GM19397 (cell line): ENCODE measurements around the gene FOLR2.
"Not testable (repeated sequence)": the region's sequence is repeated elsewhere in the genome, so short reads cannot be mapped to it uniquely, and the experiment has no call there.

Source experiments
- ATAC-seq: cut with Tn5 transposase; IDR thresholded peaks from one replicate; pipeline ENCODE4 v1.9.1; 2021; ENCODE audit warnings: mild to moderate bottlenecking, moderate library complexity; ENCODE audit not compliant: unreplicated experiment

FOLR2 gene

DNA sequence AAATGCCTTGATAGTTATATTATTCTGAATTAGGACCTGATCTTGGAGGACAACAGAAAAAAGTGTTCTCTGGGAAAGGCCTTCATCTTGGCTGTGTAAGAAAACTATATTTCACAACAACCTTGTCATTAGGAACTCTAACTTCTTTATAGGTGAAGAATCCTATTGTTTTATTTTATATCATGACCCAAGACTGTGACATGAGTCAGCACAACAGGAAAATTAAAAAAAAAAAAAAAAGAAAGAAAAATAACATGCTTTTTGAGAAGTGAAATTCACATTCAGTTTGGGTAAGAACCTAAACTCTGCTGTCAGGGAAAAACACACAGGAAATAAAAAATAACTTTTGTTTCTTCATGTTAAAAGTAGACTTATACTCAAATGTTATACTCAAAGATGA is 11.7 kb upstream of the FOLR2 start:
- ATAC-seq: no peak

DNA sequence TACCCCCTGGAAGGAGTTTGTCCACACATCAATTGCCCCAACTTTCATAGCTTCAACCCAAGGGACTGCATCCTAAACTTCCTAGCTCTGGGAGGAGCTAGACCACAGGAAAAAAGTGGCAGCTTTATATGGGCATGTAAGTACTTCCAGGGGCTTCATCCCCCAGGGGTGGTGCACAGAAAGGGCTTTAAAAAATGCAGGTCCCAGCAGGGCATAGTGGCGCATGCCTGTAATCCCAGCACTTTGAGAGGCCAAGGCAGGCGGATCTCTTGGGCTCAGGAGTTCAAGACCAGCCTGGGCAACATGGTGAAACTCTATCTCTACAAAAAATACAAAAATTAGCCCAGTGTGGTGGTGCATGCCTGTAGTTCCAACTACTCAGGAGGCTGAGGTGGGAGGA is 9.8 kb upstream of the FOLR2 start:
- ATAC-seq: not testable (repeated sequence)

DNA sequence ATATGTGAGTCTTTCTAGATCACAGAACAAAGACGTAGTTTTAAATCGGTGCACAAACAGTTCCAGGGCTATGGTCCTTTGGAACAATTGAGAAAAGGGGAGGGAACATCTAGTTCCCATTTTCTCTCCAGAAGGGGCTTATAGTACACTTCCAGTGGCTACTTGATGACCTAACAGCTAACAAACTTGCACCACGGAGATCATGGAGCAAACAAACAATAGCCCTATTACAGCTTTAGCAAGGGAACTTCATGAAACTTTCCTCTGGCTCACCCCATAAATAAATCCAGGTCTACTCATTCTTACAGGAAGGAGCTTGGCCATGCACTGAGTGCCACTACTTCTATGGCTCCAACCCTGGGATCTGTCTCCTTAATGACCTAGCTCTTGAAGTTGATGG is 8.3 kb upstream of the FOLR2 start:
- no peak for ATAC-seq

DNA sequence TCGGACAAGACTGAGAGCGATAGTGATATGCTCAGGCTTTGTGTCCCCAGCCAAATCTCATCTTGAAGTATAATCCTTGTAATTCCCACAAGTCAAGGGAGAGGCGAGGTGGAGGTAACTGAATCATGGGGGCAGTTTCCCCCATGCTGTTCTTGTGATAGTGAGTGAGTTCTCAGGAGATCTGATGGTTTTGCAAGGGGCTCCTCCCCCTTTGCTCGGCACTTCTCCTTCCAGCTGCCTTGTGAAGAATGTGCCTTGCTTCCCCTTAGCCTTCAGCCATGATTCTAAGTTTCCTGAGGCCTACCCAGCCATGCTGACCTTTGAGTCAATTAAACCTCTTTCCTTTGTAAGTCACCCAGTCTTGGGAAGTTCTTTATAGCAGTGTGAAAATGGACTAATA is 7.5 kb upstream of the FOLR2 start:
- no peak for ATAC-seq

DNA sequence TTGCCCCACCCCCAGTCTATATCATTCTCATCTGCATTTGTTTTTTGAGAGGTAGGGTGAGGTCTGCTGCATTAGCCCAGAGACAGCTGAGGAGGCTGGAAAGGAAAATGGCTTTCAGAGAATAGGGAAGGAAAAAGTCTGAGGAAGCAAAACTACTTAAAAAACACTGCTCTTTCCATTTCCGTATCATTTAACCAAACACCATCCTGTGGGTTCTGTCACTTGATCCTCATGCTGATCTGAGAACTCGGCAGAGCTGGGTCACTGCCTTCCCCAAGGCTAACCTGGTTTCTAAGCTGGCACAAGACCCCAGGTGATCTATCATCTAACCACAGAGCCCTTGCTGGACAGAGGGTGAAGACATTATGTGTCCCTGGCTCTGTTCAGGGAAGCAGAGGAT is 1.2 kb downstream of the FOLR2 start:
- ATAC-seq: no peak

DNA sequence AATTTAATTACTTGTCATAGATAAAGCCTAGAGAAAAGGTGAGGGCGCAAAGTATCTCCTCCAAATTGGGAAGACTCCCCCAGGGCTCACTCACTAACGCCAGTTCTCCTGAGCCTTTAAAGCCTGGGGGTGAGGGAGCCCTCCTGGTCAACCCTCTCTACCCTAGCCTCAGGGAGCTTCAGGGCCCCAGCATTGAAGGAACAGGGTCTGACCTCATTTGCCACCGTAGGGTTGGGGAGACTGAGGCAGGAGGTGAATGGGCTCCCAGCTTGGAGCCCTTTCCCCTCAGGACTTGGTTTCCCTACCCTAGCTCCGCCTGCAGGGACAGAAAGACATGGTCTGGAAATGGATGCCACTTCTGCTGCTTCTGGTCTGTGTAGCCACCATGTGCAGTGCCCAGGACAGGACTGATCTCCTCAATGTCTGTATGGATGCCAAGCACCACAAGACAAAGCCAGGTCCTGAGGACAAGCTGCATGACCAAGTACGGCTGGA is 1.7 kb downstream of the FOLR2 start:
- no peak for ATAC-seq

DNA sequence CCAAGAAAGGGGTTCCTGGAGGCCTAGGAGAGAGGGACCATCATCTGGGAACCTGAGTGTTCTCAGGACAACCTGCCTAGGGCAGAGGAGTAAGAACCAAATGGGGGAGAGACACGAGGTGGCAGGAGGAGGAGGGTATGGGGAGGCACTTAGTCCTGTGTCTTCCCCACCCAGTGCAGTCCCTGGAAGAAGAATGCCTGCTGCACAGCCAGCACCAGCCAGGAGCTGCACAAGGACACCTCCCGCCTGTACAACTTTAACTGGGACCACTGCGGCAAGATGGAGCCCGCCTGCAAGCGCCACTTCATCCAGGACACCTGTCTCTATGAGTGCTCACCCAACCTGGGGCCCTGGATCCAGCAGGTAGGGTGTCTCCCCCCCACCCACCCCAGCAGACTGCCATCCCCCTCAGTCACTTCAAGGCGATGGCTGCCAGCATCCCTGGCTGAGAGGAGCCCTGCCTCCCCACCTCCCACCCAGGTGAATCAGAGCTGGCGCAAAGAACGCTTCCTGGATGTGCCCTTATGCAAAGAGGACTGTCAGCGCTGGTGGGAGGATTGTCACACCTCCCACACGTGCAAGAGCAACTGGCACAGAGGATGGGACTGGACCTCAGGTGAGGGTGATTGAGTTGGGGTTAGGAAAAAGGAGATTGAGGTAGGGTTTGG is 4.2 kb downstream of the FOLR2 start:
- ATAC-seq: no peak

DNA sequence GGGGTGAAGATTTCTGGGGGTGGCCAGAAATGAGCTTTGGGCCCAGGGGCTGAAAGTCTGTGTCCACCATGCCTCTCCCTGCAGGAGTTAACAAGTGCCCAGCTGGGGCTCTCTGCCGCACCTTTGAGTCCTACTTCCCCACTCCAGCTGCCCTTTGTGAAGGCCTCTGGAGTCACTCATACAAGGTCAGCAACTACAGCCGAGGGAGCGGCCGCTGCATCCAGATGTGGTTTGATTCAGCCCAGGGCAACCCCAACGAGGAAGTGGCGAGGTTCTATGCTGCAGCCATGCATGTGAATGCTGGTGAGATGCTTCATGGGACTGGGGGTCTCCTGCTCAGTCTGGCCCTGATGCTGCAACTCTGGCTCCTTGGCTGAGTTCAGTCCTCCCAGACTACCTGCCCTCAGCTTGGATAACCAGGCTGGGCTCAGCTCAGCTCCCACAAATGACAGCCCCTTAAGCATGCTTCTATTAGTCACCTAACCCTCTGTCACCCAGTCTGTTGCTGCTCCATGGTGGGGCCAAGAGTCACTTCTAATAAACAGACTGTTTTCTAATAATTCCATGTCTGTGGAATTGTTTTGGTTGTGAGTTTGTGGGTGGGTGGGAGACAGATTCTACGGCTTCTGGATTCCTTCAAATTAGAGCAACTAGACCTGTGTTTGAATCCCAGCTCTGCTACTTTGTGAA is 4.9 kb downstream of the FOLR2 start:
- no peak for ATAC-seq

DNA sequence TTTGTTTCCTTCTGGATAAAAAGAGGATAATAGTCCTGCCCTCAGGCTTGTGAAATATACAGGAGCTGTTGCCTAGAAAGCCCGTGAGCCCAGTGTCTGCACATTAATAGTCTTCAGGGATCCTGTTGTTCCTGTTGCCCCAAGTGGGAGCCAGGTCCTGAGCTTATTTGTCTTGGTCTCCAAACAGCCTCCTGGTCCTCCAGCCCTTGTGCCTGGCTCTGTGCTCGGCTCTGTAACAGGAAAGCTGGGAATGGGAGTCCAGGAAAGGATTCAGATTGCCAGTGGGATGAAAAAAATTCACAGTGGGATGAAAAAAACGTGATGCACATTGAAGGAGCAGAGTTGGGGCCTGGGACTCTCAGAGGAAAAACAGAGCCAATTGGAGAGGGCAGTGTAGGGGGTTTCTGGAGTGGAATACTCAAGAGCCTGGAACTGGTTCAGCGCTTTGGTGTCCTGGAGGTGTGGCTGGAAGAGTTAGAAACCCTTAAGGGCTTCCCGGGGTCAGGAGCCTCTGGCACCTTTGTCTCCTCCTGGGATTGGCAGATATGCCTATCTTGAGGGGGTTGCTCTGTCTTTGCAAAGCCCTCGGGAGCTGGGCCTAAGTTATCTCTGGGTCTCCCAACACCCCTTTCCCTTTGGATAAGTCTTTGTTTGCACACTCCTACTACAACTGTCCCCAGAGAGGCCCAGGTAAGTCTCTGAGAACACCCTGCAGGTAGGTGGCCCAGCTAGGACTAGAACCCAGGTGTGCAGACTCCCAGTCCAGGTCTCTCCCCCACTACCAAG is 5.7 kb downstream of the FOLR2 start:
- no peak for ATAC-seq

DNA sequence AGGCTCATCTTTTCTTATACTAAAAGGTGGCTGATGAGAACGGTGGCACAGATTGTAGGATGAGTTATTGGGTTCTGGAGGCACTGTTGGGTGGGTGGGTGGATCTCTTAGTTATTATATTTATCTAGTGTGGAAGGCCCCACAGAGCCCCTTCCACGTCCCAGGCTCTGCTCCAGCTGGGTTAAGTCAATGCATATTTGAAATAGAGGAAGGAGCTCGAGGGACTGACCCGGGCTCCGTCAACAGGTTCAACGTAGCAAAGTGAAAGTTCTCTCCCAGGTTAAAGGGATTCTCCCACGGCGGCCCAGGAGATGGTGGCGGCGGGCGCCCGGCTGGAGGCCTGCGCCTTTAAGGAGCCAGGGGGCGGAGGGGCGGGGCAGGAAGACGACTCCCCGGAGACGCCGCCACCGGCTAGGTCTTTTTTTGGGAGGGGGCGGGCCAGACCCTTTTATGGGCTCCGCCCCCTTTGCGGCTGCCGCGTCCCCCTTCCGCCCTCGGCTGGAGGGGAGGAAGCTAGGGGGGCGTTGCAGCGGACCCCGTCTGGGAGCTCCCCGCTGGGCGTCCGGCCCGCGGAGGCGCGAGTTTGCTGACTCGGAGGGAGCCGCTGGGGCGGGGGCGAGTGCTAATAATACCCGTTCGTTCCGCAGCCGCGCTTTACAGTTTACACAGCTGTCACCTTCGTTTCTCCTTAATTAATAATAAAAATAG is 6.5 kb downstream of the FOLR2 start:
- ATAC-seq: peak; percentile 69

DNA sequence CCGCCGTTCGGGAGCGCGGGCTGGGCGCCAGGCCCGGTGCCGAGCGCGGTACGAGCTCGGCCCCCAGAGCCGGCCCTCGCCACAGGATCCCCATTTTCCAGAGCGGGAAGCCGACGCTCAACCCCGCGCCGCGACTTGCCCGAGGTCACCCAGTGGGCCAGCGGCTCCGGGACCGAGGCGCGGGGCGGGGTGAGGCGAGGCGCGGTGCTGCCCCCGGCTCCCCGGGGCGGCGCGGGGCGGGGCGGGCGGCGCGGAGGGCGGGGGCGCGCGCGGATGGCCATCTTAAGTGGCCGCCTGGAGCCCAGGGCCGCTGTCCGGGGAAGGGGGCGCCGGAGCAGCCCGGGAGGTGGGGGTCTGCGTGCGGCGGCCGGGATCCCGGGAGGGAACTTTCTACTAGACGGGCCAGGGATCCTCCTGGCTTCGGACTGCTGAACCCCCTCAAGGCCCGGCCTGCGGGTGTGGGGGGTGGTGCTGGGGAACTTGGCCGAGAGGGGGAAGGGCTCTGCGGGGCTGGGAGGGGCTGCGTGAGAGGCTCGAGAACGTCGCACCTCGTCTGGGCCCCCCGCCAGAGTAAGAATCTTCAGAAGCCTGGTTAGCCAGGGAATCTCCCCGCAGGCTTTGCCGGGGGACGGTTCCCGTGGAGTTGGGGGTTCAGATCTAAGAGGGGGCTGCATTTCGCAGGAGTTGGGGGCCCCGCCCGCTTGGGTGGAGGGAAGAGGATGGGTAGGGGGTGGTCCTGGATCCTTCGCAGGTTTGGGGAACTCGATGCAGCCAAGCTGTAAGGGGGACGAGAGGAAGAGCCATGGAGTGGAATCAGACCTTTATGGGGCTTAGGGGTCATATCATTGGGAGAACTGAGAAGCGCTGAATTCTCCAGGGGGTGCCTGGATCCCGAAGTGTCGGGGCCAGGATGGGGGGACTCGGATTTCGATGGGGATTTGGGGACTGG is 7.3 kb downstream of the FOLR2 start:
- peak; percentile 49 for ATAC-seq

DNA sequence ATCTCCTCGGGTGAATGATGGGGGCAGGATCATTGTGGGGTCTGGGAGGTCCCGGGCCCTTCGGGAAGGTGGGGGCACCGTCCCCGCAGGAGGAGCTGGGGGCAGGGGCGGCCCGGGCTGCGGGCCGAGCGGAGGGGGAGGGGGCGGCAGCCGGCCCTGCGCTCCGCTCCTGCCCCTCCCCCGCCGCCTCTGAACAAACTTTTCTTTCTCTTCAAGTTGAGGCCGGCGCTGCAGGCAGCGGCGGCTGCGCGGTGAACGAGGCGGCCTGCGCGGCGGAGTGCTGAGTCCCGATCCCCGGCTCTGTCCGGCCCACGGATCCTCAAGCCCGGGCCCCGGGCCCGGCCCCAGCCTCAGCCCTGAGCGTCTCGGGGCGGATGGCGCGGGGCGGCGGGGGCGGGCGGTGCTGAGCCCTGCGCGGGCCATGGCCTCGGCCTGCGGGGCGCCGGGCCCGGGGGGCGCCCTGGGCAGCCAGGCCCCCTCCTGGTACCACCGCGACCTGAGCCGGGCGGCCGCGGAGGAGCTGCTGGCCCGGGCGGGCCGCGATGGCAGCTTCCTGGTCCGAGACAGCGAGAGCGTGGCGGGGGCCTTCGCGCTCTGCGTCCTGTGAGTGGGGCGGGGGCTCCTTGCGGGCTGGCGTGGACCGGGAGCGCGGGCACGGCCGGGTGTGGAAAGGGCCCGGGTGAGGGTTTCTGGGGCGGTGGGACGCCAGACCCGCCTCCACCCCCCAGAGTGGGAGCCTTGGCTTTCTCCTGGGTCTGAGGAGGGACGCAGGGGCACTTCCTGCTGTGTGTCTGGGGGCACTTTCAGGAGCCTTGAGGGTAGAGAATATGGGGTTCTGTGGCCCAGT is 8.2 kb downstream of the FOLR2 start, which contains the start of gene INPPL1:
TSS of gene INPPL1 (plus strand) at position 204 of the 847 bp plus-strand sequence. CDS start at position 422, 218 bp downstream.
- no peak for ATAC-seq

DNA sequence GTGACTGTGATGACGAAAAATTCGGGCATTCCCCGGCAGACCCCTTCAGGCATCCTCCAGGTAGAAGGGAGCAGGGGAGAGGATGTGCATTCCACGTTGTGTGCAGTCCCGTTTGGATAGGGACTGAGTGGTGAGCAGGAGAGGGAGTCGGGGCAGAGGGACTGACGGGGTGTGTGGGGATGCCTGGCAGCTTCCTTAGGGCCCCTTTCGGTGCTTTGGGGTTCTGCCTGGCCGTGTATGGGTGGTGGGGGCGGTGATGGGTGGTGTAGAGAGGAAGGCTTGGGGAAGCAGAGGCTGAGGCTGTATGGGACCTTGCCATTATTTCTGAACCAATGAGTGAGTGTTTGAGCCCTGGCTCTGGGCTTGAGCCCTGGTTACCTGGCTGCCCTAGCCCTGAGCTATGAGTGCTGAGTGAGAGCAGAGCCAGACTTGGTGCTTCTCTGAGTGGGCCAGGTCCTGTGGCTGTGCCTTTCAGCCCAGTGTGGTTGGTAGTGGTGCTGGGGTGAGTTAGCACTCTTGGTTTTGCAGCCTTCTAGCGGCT is 8.9 kb downstream of the FOLR2 start:
- no peak for ATAC-seq

DNA sequence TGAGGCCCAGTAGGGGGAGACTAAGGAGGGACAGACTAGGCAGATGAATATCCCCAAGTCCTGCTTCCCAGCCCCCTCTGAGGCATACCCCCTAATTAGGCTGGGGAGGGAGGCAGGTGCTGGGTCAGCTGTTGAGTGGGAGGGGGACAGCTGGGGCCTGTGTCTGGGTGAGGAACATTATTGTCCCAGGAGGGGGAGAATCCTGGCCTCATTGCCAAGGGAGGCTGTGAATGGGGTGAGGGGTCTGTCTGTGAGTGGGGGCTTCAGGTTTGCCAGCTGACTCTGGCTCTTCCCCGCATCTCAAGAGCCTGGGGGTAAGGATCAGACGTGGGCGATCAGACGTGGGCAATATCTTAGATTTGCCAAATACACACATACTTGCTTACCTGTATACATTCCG is 10.1 kb downstream of the FOLR2 start:
- ATAC-seq: no peak

DNA sequence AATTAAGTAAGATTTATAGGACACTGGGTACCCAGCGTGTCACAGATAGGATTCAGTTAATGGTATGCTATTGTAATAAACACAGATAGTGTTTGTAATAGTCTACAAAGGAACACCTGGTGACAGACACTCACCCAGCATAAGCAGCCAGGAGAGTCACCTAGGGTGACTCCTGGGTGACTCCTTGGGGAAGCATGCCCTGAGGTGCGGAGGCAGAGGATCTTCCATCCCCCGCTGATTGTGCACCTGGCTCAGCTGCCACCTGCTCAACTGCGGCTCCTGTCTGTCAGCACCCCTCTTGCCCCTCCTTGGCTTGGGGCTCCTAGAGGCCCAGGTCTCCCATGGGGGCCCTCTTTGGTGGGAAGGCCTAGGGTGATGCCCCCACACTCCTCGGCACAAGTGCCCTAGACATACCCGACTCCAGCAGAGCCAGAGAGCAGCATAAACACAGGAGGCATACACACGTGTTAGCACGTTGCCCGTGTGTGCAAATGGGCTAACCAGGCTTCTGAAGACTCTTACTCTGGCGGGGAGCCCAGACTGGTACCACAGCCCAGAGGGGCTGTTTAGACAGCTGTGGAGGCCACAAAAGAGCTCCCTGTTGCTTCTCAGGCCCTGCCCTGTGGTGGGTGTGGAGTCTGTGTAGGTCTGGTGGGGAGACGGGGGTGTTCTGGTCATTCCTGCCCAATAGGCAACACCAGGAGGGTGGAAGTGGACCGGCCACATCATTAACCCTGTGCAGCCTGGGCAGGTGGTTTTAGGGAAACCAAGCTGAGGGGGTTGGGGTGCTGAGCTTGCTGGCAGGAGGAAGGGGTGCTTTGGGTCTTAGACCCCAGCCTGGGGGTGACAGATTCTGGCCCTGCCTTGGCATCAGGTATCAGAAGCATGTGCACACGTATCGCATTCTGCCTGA is 11.0 kb downstream of the FOLR2 start:
- ATAC-seq: no peak

DNA sequence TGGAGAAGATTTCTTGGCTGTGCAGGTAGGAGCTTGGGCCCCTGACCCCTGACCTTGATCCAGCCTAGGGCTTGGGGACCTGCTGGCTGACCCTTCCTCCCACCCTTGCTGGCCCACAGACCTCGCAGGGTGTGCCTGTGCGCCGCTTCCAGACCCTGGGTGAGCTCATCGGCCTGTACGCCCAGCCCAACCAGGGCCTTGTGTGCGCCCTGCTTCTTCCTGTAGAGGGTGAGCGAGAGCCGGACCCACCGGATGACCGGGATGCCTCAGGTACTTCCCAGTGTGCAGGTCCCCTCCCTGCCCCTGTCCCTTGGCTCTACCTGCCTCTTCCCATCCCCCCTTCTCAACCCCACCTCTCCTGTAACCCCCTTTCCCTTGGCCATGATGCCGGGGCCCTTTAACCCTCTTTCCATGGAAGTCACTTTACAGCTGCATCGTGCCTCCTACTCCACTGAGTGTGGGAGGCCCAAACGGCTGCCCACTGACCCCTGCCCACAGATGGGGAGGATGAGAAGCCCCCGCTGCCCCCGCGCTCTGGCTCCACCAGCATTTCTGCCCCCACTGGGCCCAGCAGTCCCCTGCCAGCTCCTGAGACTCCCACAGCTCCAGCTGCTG is 11.7 kb downstream of the FOLR2 start:
- ATAC-seq: no peak

DNA sequence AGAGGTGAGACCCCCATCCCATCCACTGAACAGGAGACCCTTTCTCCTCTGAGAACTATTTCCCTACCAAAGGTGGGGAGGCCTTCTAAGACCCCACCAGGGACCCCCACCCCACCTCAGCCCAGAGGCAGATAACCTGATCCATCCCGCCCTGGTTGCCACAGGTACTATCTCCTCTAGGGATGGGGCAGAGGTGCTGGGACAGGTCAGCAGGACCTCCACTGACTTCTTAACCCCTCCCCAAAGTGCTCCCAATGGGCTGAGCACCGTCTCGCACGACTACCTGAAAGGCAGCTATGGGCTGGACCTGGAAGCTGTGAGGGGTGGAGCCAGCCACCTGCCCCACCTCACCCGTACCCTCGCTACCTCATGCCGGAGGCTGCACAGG is 12.2 kb downstream of the FOLR2 start:
- no peak for ATAC-seq
